Activated CD4-positive, CD25-positive, alpha-beta regulatory T cell (primary cell): ENCODE measurements around the gene DNAH7.

ENCODE experiments used
- DNase-seq, 4 experiments: peaks; one replicate each; lab custom pipeline; 2025; lab: John Stamatoyannopoulos, UW

DNAH7 gene

GRCh38 chr2:195863121-195863520, 205.5 kb downstream of the DNAH7 start:
- DNase-seq = no peak

GRCh38 chr2:195861821-195862220, 206.8 kb downstream of the DNAH7 start:
- DNase-seq = no peak

GRCh38 chr2:195859513-195859912, 209.1 kb downstream of the DNAH7 start:
- DNase-seq = no peak

- no peak for DNase-seq
These were observed 211.5 kb downstream of the DNAH7 start for GRCh38 chr2:195857132-195857531.

GRCh38 chr2:195850764-195851163, 217.9 kb downstream of the DNAH7 start:
- DNase-seq = no peak

- no peak for DNase-seq
These were observed 220.3 kb downstream of the DNAH7 start for GRCh38 chr2:195848119-195848899.

- DNase-seq = no peak
These were observed 225.7 kb downstream of the DNAH7 start for GRCh38 chr2:195842932-195843331.

GRCh38 chr2:195838002-195838401, 230.6 kb downstream of the DNAH7 start:
- no peak for DNase-seq

- no peak for DNase-seq
These were observed 232.6 kb downstream of the DNAH7 start for GRCh38 chr2:195836002-195836401.

GRCh38 chr2:195834836-195835235, 233.8 kb downstream of the DNAH7 start:
- DNase-seq = no peak

GRCh38 chr2:195830968-195831950, 237.4 kb downstream of the DNAH7 start:
- DNase-seq = no peak

- DNase-seq = no peak
These were observed 244.2 kb downstream of the DNAH7 start for GRCh38 chr2:195824478-195824877.

- no peak for DNase-seq
These were observed 245.4 kb downstream of the DNAH7 start for GRCh38 chr2:195823206-195823605.

- DNase-seq = no peak
These were observed 247.1 kb downstream of the DNAH7 start for GRCh38 chr2:195821566-195821932.

GRCh38 chr2:195820867-195821565, 247.6 kb downstream of the DNAH7 start:
- no peak for DNase-seq

GRCh38 chr2:195820373-195820772, 248.3 kb downstream of the DNAH7 start:
- DNase-seq = no peak

GRCh38 chr2:195819276-195819675, 249.4 kb downstream of the DNAH7 start:
- no peak for DNase-seq

GRCh38 chr2:195818526-195818925, 250.1 kb downstream of the DNAH7 start:
- DNase-seq = no peak

GRCh38 chr2:195818106-195818505, 250.5 kb downstream of the DNAH7 start:
- DNase-seq = no peak

GRCh38 chr2:195815083-195815482, 253.6 kb downstream of the DNAH7 start:
- no peak for DNase-seq

- DNase-seq = no peak
These were observed 255.2 kb downstream of the DNAH7 start for GRCh38 chr2:195813421-195813820.

GRCh38 chr2:195810340-195811098, 258.1 kb downstream of the DNAH7 start:
- DNase-seq = no peak
